Frontal cortex (tissue), 4 donors: ENCODE measurements around the gene STS. TPM values are rescaled to one million over a fixed set of nuclear protein-coding genes. Genes with fewer than 3 reads are reported as not detected.

ENCODE experiments used
- DNase-seq, 2 donors: peaks; one replicate each; pipeline ENCODE4 v3.0.0; 2012; ENCODE audit warnings: low spot score in 2 of 2
- FAIRE-seq: peaks from 2 replicates; lab custom pipeline; 2012; peaks lifted over from hg19 to GRCh38; lab: Jason Lieb, UNC
- total RNA-seq: library from RNA; depleted of rRNA; stranded (reverse); fragments of >200 nt; gene quantifications from one replicate; pipeline ENCODE4 v1.2.3, GENCODE V29; 2014
- donor health status: control.
- donor health status: control.
- donor health status: control.

The STS gene
- total RNA-seq, 1 donor from 2014 or later, result 2.9 TPM

- DNase-seq (no peak), FAIRE-seq (no peak)
These were observed 12.5 kb upstream of the STS start for GRCh38 chrX:7134981-7135380.

GRCh38 chrX:7139202-7140081 lies 8.1 kb upstream of the STS start:
- DNase-seq (no peak), FAIRE-seq (no peak)

- no peak for FAIRE-seq
- no peak for DNase-seq
These were observed 4.4 kb upstream of the STS start for GRCh38 chrX:7143076-7143475.

GRCh38 chrX:7143941-7144525 lies 3.5 kb upstream of the STS start:
- DNase-seq (no peak), FAIRE-seq (no peak)

- no peak for FAIRE-seq
- DNase-seq, result no peak
These were observed 2.1 kb upstream of the STS start for GRCh38 chrX:7145454-7145853.

- FAIRE-seq (no peak), DNase-seq (no peak)
These were observed 1.4 kb upstream of the STS start for GRCh38 chrX:7146020-7146702.

GRCh38 chrX:7146703-7147412 lies 654 bp upstream of the STS start:
- DNase-seq (no peak), FAIRE-seq (no peak)

GRCh38 chrX:7147978-7148854 lies 704 bp downstream of the STS start, which contains the start of gene PUDP:
TSS of gene PUDP (minus strand) at chrX:7148153. CDS start at chrX:7148113, 40 bp downstream.
- DNase-seq (peak; percentile 90 to 91), FAIRE-seq (no peak)

GRCh38 chrX:7149411-7149810 lies 1.9 kb downstream of the STS start:
- DNase-seq (no peak), FAIRE-seq (no peak)

GRCh38 chrX:7153231-7153630 lies 5.7 kb downstream of the STS start:
- FAIRE-seq, result no peak
- DNase-seq, result no peak

GRCh38 chrX:7154041-7154597 lies 6.6 kb downstream of the STS start:
- FAIRE-seq, result no peak
- no peak for DNase-seq

GRCh38 chrX:7155163-7155562 lies 7.7 kb downstream of the STS start:
- DNase-seq, result no peak
- no peak for FAIRE-seq

- no peak for FAIRE-seq
- no peak for DNase-seq
These were observed 9.4 kb downstream of the STS start for GRCh38 chrX:7156879-7157278.

GRCh38 chrX:7158468-7158990 lies 11.0 kb downstream of the STS start:
- no peak for DNase-seq

GRCh38 chrX:7159149-7159861 lies 11.8 kb downstream of the STS start:
- FAIRE-seq, result no peak
- DNase-seq, result no peak

More at GRCh38 chrX:7158468-7158990, 11.0 kb downstream of the STS start:
- FAIRE-seq, result no peak

GRCh38 chrX:7163146-7163677 lies 15.7 kb downstream of the STS start:
- no peak for FAIRE-seq

GRCh38 chrX:7164174-7164573 lies 16.7 kb downstream of the STS start:
- no peak for DNase-seq
- no peak for FAIRE-seq

More at GRCh38 chrX:7163146-7163677, 15.7 kb downstream of the STS start:
- no peak for DNase-seq

- no peak for DNase-seq
- FAIRE-seq, result no peak
These were observed 20.9 kb downstream of the STS start for GRCh38 chrX:7168371-7168770.
